A549 treated with AZD9567 at 1 μM for 4 hours (cell line): ENCODE measurements around the gene SAMD13. TPM values are rescaled to one million over a fixed set of nuclear protein-coding genes. Genes with fewer than 3 reads are reported as not detected.

Experiments used
- total RNA-seq: library from RNA; stranded (reverse); fragments of 200-300 nt; extraction: Qiagen RNA extraction; gene quantifications from 5 replicates; pipeline ENCODE4 v1.2.3, GENCODE V29; 2022; ENCODE audit not compliant: insufficient read depth

The SAMD13 gene
- 0.29 to 0.49 TPM (median 0.39 TPM) in 4 of 5 replicates, not detected in the other for total RNA-seq

GRCh38 chr1:84301004-84301784, at the start of gene SAMD13:
Gene SAMD13 (plus strand): TSS chr1:84301708. CDS start chr1:84303235, 1,527 bp downstream.

GRCh38 chr1:84398175-84399155, 97.0 kb downstream of the SAMD13 start, which contains the start of gene DNASE2B:
Gene DNASE2B (plus strand): TSS chr1:84398484. CDS start chr1:84398565, 81 bp downstream.

Other genes with a start within 250 kb of the SAMD13 start
- gene PRKACB, start 157.4 kb upstream of the SAMD13 start, total RNA-seq = 6.0 to 10.6 TPM (median 8.3 TPM) in 5 replicates
- not detected in 5 replicates for gene DNASE2B, start 96.8 kb downstream of the SAMD13 start, total RNA-seq
- 31.0 to 35.9 TPM (median 34.4 TPM) in 5 replicates for gene RPF1, start 177.6 kb downstream of the SAMD13 start, total RNA-seq
- gene SPATA1, start 204.7 kb downstream of the SAMD13 start, total RNA-seq = 0.63 to 1.2 TPM (median 1.1 TPM) in 4 of 5 replicates, not detected in the other
- 186 to 200 TPM (median 191 TPM) in 5 replicates for gene GNG5, start 204.9 kb downstream of the SAMD13 start, total RNA-seq